KMS-11 (cell line): ENCODE results near the gene APOF.

Source experiments
- H2AFZ ChIP-seq: fragments of 200-600 bp; sonication (generic); 2 replicates; pipeline ENCODE4 v1.6.1; 2016; ENCODE audit warnings: antibody characterized with exemption, mixed run types, low read depth
- H3K27ac ChIP-seq: fragments of 200-600 bp; sonication (generic); 2 replicates; pipeline ENCODE4 v1.6.1; 2016; ENCODE audit warnings: mild to moderate bottlenecking, mixed run types
- H3K27me3 ChIP-seq: fragments of 200-600 bp; sonication (generic); 2 replicates; pipeline ENCODE4 v1.6.1; 2017; ENCODE audit warnings: mild to moderate bottlenecking, low read depth, mixed run types, moderate library complexity; ENCODE audit not compliant: insufficient read depth
- H3K36me3 ChIP-seq: fragments of 200-600 bp; sonication (generic); 2 replicates; pipeline ENCODE4 v1.6.1; 2017; ENCODE audit warnings: mild to moderate bottlenecking, mixed run types; ENCODE audit not compliant: insufficient read depth
- H3K4me1 ChIP-seq: fragments of 200-600 bp; sonication (generic); 2 replicates; pipeline ENCODE4 v1.6.1; 2016; ENCODE audit warnings: mild to moderate bottlenecking, low read depth, mixed run types; ENCODE audit not compliant: poor library complexity, severe bottlenecking
- H3K4me2 ChIP-seq: fragments of 200-600 bp; sonication (generic); 2 replicates; pipeline ENCODE4 v1.7.0; 2016; ENCODE audit warnings: mild to moderate bottlenecking, mixed run types
- H3K4me3 ChIP-seq: fragments of 200-600 bp; sonication (generic); IDR thresholded peaks from 2 replicates; pipeline ENCODE4 v1.6.1; 2017; ENCODE audit warnings: low read depth, low read length, mixed read lengths; ENCODE audit not compliant: insufficient read depth
- H3K79me2 ChIP-seq: fragments of 200-600 bp; sonication (generic); 2 replicates; pipeline ENCODE4 v1.6.1; 2016; ENCODE audit warnings: low read depth, mixed run types; ENCODE audit not compliant: insufficient read depth
- H3K9ac ChIP-seq: fragments of 200-600 bp; sonication (generic); 2 replicates; pipeline ENCODE4 v1.6.1; 2016; ENCODE audit warnings: mild to moderate bottlenecking, mixed run types
- H4K20me1 ChIP-seq: fragments of 200-600 bp; sonication (generic); 2 replicates; pipeline ENCODE4 v1.6.1; 2016; ENCODE audit warnings: mild to moderate bottlenecking, mixed run types; ENCODE audit not compliant: insufficient read depth
- TF ChIP-seq, protein P1 (sequence below): fragments of 200-600 bp; sonication (generic); conservative IDR thresholded peaks from 2 replicates; pipeline ENCODE4 v1.6.1; 2017; ENCODE audit warnings: low read depth, mild to moderate bottlenecking, antibody characterized with exemption, low read length, moderate library complexity, mixed read lengths

Gene APOF

DNA sequence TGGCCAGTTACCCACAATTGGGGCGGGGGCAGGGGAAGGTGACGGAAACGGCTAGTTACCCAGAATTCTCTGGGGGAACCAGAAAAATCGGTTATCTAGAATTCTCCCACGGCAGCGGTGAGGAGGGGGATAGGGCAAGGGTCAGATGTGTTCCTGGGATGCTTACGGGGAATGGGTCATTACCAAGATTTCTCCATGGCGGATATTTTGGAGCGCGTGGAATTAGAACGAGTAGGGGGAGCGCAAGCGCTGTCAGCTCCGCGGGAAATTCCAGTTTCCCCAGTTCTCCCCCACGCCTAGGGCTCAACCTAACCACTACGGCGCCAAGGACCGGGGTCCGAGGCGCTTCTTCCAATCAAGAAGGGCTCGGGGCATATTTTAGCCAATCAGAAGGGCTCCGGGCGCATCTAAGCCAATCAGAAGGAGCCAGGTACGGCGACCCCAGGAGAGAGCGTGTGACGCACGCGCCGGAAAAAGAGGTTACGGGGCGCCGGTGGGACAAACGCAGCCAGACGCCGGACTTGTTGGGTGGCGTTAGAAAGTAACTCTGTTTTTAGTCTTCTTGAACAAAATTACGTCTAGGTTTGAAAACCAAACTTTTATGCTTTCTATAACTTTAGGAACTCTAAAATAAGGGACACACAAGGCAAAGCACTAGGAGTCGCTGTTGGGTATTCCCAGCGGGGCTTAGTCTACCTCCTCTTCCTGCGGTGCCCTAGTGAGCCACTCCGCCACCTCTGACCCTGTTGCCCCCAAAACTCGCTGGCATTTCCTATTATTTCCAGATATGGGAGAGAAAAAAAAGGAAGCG lies 28.8 kb downstream of the APOF start, which contains the start of gene PAN2:
Gene PAN2 (minus strand): TSS at position 322 of the 811 bp plus-strand sequence. CDS start 906 bp downstream, outside the sequence.
- Histone ChIP-seq H3K79me2 (0 out of 2 replicates have a peak, but pooled peaks cover 5% of the 10 kb centered on the region), H2AFZ (peak within 1 kb of the TSS; percentile 90), H3K27ac (peak within 1 kb of the TSS; percentile 78), H3K9ac (peak within 1 kb of the TSS; percentile 79), H3K4me3 (peak within 1 kb of the TSS; percentile 72), H3K36me3 (no peaks in the 10 kb centered on the region), H3K4me2 (peak within 1 kb of the TSS; percentile 97), H3K27me3 (no peaks in the 10 kb centered on the region), H4K20me1 (no peaks in the 10 kb centered on the region), H3K4me1 (peaks cover 49% of the 10 kb centered on the region)
- TF ChIP-seq, protein P1, sequence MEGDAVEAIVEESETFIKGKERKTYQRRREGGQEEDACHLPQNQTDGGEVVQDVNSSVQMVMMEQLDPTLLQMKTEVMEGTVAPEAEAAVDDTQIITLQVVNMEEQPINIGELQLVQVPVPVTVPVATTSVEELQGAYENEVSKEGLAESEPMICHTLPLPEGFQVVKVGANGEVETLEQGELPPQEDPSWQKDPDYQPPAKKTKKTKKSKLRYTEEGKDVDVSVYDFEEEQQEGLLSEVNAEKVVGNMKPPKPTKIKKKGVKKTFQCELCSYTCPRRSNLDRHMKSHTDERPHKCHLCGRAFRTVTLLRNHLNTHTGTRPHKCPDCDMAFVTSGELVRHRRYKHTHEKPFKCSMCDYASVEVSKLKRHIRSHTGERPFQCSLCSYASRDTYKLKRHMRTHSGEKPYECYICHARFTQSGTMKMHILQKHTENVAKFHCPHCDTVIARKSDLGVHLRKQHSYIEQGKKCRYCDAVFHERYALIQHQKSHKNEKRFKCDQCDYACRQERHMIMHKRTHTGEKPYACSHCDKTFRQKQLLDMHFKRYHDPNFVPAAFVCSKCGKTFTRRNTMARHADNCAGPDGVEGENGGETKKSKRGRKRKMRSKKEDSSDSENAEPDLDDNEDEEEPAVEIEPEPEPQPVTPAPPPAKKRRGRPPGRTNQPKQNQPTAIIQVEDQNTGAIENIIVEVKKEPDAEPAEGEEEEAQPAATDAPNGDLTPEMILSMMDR, result peak; percentile 88

DNA sequence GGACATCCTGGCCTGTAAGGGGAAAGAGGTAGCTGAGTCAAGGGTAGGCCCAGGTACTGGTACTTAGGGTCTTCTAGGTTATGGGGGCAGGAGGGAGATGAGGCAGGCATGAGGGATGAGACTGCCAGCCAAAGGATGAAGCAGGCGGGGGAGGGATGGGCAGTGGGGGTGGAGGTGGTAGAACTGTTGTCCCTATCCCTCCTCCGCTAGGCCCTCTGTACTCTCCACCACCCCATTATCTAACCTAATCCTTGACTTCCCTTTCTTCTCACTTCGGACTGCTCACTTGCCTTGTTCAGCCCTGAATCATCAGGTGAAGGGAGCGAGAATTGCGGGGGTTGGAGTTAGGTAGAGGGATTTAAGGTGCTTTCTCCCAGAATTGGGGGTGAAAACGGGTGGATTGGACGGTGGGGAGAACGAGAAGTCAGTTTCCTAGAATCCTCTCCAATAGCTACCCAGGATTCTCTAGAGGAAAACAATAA lies 29.4 kb downstream of the APOF start:
- Histone ChIP-seq H3K4me2 (peak overlapping the region; percentile 97), H3K9ac (peak overlapping the region; percentile 79), H3K79me2 (0 out of 2 replicates have a peak, but pooled peaks cover 5% of the 10 kb centered on the region), H2AFZ (peak overlapping the region; percentile 90), H3K4me1 (peaks cover 42% of the 10 kb centered on the region), H3K27ac (peak overlapping the region; percentile 78), H3K36me3 (no peaks in the 10 kb centered on the region), H3K4me3 (peak overlapping the region; percentile 72), H4K20me1 (no peaks in the 10 kb centered on the region), H3K27me3 (no peaks in the 10 kb centered on the region)
- TF ChIP-seq, protein P1, result no peak

DNA sequence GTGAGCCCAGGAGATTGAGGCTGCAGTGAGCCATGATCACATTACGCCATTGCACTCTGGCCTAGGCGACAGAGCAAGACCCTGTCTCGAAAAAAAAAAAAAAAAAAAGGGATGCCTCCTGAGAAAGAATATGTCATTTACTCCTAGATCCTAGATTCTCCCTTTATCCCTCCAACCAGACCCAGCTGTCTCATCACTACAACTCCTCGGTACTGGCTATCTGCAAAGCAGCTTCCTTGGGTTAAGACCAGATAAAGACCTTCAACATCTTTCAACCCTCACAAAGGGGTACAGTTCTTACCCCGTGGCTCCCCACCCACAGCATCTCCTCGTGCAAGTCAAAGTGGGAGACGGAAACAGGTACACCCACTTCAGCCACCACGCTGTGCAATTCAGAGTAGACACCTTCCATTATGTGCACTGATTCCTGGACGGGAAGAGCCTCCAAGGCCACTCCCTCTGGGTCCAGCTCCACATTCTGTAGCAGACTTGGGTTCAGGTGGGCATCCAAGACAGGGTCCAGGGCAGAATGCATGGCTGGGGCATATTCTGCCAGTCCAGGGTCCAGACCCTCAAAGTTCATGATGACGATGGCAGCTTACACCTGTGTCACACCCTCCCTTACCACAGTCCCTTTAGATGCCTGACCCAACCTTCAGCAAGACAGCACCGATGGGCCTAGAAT lies 30.0 kb downstream of the APOF start:
- peak overlapping the region; percentile 79; the same call in 1 of the 2 replicates for H3K9ac ChIP-seq
- no peak overlapping the region for H3K4me3 ChIP-seq
- no peaks in the 10 kb centered on the region for H3K27me3 ChIP-seq
- peak overlapping the region; percentile 97 for H3K4me2 ChIP-seq
- H3K79me2 ChIP-seq, result 0 out of 2 replicates have a peak, but pooled peaks cover 5% of the 10 kb centered on the region
- H3K27ac ChIP-seq, result peak overlapping the region; percentile 78
- no peaks in the 10 kb centered on the region for H4K20me1 ChIP-seq
- H2AFZ ChIP-seq, result peak overlapping the region; percentile 90
- H3K4me1 ChIP-seq, result peaks cover 36% of the 10 kb centered on the region
- TF ChIP-seq, protein P1, result no peak
- no peaks in the 10 kb centered on the region for H3K36me3 ChIP-seq

DNA sequence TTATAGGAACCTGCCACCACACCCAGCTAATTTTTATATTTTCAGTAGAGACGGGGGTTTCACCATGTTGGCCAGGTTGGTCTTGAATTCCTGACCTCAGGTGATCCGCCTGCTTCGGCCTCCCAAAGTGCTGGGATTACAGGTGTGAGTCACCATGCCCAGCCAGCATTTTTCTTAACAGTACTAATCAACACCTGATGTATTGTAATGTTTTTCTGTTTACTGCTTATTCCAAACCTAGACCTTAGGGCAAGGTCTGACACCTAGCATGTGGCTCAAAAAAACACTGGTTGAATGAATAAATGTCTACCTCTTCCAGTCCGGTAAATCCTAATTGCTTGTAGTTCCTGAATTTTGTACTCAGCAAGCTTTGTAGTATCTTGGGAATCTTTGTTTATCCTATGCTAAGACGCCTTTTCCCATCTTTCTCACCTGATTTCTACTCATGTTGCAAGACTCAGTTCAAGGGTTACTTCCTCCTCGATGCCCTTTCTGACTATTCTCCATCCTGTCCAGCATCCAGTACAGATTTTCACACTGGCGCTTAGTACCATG lies 31.6 kb downstream of the APOF start:
- Histone ChIP-seq H3K79me2 (0 out of 2 replicates have a peak, but pooled peaks cover 5% of the 10 kb centered on the region), H2AFZ (no peak overlapping the region), H3K27ac (no peak overlapping the region), H3K27me3 (no peaks in the 10 kb centered on the region), H3K36me3 (no peaks in the 10 kb centered on the region), H4K20me1 (no peaks in the 10 kb centered on the region), H3K9ac (no peak overlapping the region), H3K4me3 (no peak overlapping the region), H3K4me2 (no peak overlapping the region), H3K4me1 (peaks cover 22% of the 10 kb centered on the region)
- TF ChIP-seq, protein P1, result no peak
